K562 (cell line): ENCODE measurements around the gene PPIL1. TPM values are rescaled to one million over a fixed set of nuclear protein-coding genes. Genes with fewer than 3 reads are reported as not detected.

Experiments used
- ELK3 ChIP-seq: fragments of 450-650 bp; formaldehyde crosslinking; IDR thresholded peaks from 2 replicates; pipeline ENCODE4 v1.4.0; 2020; ENCODE audit warnings: mild to moderate bottlenecking
- ETV5 ChIP-seq: sonication (generic); formaldehyde crosslinking; IDR thresholded peaks from 2 replicates; pipeline ENCODE4 v1.4.0; 2020; ENCODE audit warnings: low read depth, mild to moderate bottlenecking, missing genetic modification reagents
- FOSL1 ChIP-seq: fragments of 200-800 bp; sonication (Bioruptor generic); conservative IDR thresholded peaks from 2 replicates; pipeline ENCODE4 v1.6.1; 2016; ENCODE audit warnings: missing genetic modification characterization, missing compliant biosample characterization
- HBP1 ChIP-seq: fragments of 450-650 bp; formaldehyde crosslinking; IDR thresholded peaks from 2 replicates; pipeline ENCODE4 v1.4.0; 2022; ENCODE audit warnings: missing genetic modification characterization
- HDGF ChIP-seq: fragments of 450-650 bp; IDR thresholded peaks from 2 replicates; pipeline ENCODE4 v1.6.1; 2016
- HINFP ChIP-seq: fragments of 450-650 bp; conservative IDR thresholded peaks from 2 replicates; pipeline ENCODE4 v1.6.1; 2016; ENCODE audit warnings: missing genetic modification characterization, low read depth, mild to moderate bottlenecking, control low read depth, missing compliant biosample characterization
- ILK ChIP-seq: fragments of 450-650 bp; IDR thresholded peaks from 2 replicates; pipeline ENCODE4 v1.6.1; 2016; ENCODE audit warnings: missing genetic modification characterization, low read depth, mild to moderate bottlenecking, missing compliant biosample characterization, moderate library complexity, borderline replicate concordance
- MAZ ChIP-seq, 2 experiments: fragments of 450-650 bp in 1 of 2; sonication (generic) in 1 of 2; formaldehyde crosslinking; IDR thresholded peaks in 1 of 2; conservative IDR thresholded peaks in 1 of 2; 2 replicates each; pipeline versions ENCODE4 v1.4.0 to v1.5.0; 2020; ENCODE audit warnings: mild to moderate bottlenecking in 1 of 2, missing genetic modification reagents in 1 of 2
- MLX ChIP-seq, 2 experiments: fragments of 450-650 bp in 1 of 2; sonication (generic) in 1 of 2; formaldehyde crosslinking; conservative IDR thresholded peaks; 2 replicates each; pipeline versions ENCODE4 v1.4.0 to v1.8.1; 2020 to 2022; ENCODE audit warnings: mild to moderate bottlenecking in 1 of 2, missing genetic modification reagents in 1 of 2
- MXD1 ChIP-seq: fragments of 250-450 bp; sonication (Bioruptor Pico); IDR thresholded peaks from 2 replicates; pipeline ENCODE4 v1.8.0; 2021; ENCODE audit warnings: borderline replicate concordance, mild to moderate bottlenecking, moderate library complexity; ENCODE audit not compliant: poor library complexity, severe bottlenecking
- PHF21A ChIP-seq: fragments of 450-650 bp; IDR thresholded peaks from 2 replicates; pipeline ENCODE4 v1.6.1; 2017; ENCODE audit warnings: low read depth, borderline replicate concordance
- THRA ChIP-seq: fragments of 450-650 bp; IDR thresholded peaks from 2 replicates; pipeline ENCODE4 v1.6.1; 2017; ENCODE audit warnings: mild to moderate bottlenecking, moderate library complexity
- YBX1 ChIP-seq: fragments of 450-650 bp; IDR thresholded peaks from 2 replicates; pipeline ENCODE4 v1.7.1; 2016; ENCODE audit warnings: mild to moderate bottlenecking
- ZFP30 ChIP-seq: fragments of 250-450 bp; sonication (Bioruptor Pico); IDR thresholded peaks from 2 replicates; pipeline ENCODE4 v1.8.0; 2022; ENCODE audit warnings: moderate library complexity, mild to moderate bottlenecking, inconsistent platforms, borderline replicate concordance
- ZNF12 ChIP-seq: sonication (generic); formaldehyde crosslinking; IDR thresholded peaks from 2 replicates; pipeline ENCODE4 v1.4.0; 2020; ENCODE audit warnings: mild to moderate bottlenecking, missing genetic modification reagents
- ZNF184 ChIP-seq: sonication (generic); formaldehyde crosslinking; IDR thresholded peaks from 2 replicates; pipeline ENCODE4 v1.5.0; 2020; ENCODE audit warnings: missing genetic modification reagents
- ZNF589 ChIP-seq: fragments of 200-800 bp; sonication (Bioruptor generic); IDR thresholded peaks from 2 replicates; pipeline ENCODE4 v1.6.1; 2016; ENCODE audit warnings: low read depth, missing genetic modification characterization, missing compliant biosample characterization
- ZNF668 ChIP-seq: fragments of 250-450 bp; sonication (Bioruptor Pico); IDR thresholded peaks from 2 replicates; pipeline ENCODE4 v1.8.0; 2022; ENCODE audit warnings: mild to moderate bottlenecking, inconsistent platforms
- ZNF696 ChIP-seq: fragments of 250-450 bp; sonication (Bioruptor Pico); conservative IDR thresholded peaks from 2 replicates; pipeline ENCODE4 v1.4.0; 2020; ENCODE audit warnings: mild to moderate bottlenecking, moderate library complexity
- polyA plus RNA-seq, 8 experiments: library from polyadenylated mRNA; depleted of rRNA in 4 of 8; stranded (reverse) in 5 of 8; unstranded in 3 of 8; fragments of >200 nt; fragmentation: Nextera tagmentation in 2 of 8; fragmentation: Illumina TruSeq in 1 of 8; extraction: Ambion mirVana in 2 of 8; extraction: Trizol in 1 of 8; gene quantifications; 2 replicates each; pipeline versions ENCODE4 v1.2.1 to v1.2.3, GENCODE V29; 2011 to 2014; ENCODE audit warnings: inconsistent platforms in 1 of 8, missing spikeins in 1 of 8
- total RNA-seq, 7 experiments: library from RNA; depleted of rRNA in 6 of 7; stranded (reverse); fragments of >200 nt in 6 of 7; fragmentation: Illumina TruSeq in 2 of 7; extraction: Trizol in 2 of 7; gene quantifications; 2 replicates each; pipeline versions ENCODE4 v1.2.1 to v1.2.3, GENCODE V29; 2011 to 2021; ENCODE audit warnings: low replicate concordance in 1 of 7

Gene PPIL1
- total and polyA plus RNA-seq, 9 of the 15 experiments (the other 6 are each of a cell fraction or from before 2014, with no cell fraction given) = 65.8 to 205 (median 130) TPM

- TF ChIP-seq MAZ (CRISPR knock-in tag; conservative IDR thresholded peaks at IDR 0.05 in 1 of 2, IDR thresholded peaks at IDR 0.05 in 1 of 2) (no peak), ZNF12 (CRISPR knock-in tag) (no peak), MLX (CRISPR knock-in tag; conservative IDR thresholded peaks at IDR 0.05) (no peak), ZNF668 (peak; percentile 96), ZNF589 (CRISPR knock-in tag) (peak; percentile 85; the same call in 1 of the 2 replicates), FOSL1 (tag) (no peak), HDGF (no peak), THRA (no peak), ZNF696 (no peak), PHF21A (no peak), ETV5 (no peak), ZFP30 (CRISPR knock-in tag) (no peak), ELK3 (CRISPR knock-in tag) (no peak), YBX1 (no peak), MXD1 (peak; percentile 40), HINFP (tag) (peak; percentile 82), HBP1 (CRISPR knock-in tag) (no peak), ILK (tag) (peak; percentile 86; the same call in 1 of the 2 replicates), ZNF184 (CRISPR knock-in tag) (no peak)
These were observed 10.0 kb upstream of the PPIL1 start (continued) for GRCh38 chr6:36884610-36885009.
